GM10266 (cell line): ENCODE measurements around the gene TOP2B.

ENCODE experiments used
- DNase-seq: peaks from one replicate; pipeline ENCODE4 v3.0.0; 2012; ENCODE audit errors: extremely low spot score
- TF ChIP-seq, protein P1 (sequence below): IDR thresholded peaks from 2 replicates; pipeline ENCODE4 v1.5.1; 2012; ENCODE audit warnings: mild to moderate bottlenecking, low read depth; ENCODE audit not compliant: control insufficient read depth, insufficient read depth; ENCODE audit errors: missing control alignments

TOP2B gene

DNA sequence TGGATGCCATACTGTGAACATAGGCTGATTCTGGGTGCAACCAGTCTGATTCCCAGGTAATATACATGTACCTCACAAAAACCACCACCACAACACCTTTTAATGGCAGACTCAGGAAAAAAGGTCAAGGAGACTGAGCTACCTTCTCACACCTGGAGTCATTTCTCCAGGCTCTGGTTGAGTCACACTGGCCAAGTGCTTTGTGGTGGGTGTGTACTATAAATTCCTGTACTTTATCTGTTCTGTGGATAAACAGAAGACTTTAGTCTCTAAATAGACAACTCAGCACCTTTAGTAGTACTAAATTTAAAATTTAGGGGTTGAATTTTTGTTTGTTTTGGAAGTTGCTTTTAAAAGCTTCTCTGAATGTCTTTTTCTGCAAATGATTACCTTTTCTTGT lies 46.7 kb downstream of the TOP2B start:
- no peak for DNase-seq

DNA sequence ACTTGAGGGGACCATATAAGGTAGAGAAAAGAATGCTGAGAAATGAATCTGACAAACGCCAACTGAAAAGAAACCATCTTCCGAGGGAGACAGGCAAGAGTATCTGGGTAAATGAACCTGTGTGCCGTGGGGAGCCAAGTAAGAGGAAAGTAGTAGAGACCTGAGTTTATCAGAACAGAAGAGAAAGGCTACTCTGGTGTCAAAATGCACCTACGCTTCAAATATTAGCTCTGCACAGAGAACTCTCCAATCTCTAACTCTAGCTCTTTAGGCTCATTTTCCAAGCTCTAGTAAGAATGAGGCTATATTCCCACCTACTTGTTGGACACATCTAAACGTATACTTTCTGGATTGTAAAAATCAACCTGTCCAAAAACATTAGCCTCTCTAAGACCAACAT lies 53.5 kb downstream of the TOP2B start:
- DNase-seq, result no peak
- TF ChIP-seq, protein P1, sequence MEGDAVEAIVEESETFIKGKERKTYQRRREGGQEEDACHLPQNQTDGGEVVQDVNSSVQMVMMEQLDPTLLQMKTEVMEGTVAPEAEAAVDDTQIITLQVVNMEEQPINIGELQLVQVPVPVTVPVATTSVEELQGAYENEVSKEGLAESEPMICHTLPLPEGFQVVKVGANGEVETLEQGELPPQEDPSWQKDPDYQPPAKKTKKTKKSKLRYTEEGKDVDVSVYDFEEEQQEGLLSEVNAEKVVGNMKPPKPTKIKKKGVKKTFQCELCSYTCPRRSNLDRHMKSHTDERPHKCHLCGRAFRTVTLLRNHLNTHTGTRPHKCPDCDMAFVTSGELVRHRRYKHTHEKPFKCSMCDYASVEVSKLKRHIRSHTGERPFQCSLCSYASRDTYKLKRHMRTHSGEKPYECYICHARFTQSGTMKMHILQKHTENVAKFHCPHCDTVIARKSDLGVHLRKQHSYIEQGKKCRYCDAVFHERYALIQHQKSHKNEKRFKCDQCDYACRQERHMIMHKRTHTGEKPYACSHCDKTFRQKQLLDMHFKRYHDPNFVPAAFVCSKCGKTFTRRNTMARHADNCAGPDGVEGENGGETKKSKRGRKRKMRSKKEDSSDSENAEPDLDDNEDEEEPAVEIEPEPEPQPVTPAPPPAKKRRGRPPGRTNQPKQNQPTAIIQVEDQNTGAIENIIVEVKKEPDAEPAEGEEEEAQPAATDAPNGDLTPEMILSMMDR, result no peak

More for the DNA sequence above, 46.7 kb downstream of the TOP2B start:
- TF ChIP-seq, protein P1, result no peak

- TF ChIP-seq, protein P1, result no peak
- no peak for DNase-seq
These were observed 53.9 kb downstream of the TOP2B start for GRCh38 chr3:25610779-25611178.

GRCh38 chr3:25610167-25610566 lies 54.5 kb downstream of the TOP2B start:
- TF ChIP-seq, protein P1, result no peak
- DNase-seq, result no peak

- no peak for DNase-seq
- TF ChIP-seq, protein P1, result no peak
These were observed 60.5 kb downstream of the TOP2B start for GRCh38 chr3:25604107-25604805.

DNA sequence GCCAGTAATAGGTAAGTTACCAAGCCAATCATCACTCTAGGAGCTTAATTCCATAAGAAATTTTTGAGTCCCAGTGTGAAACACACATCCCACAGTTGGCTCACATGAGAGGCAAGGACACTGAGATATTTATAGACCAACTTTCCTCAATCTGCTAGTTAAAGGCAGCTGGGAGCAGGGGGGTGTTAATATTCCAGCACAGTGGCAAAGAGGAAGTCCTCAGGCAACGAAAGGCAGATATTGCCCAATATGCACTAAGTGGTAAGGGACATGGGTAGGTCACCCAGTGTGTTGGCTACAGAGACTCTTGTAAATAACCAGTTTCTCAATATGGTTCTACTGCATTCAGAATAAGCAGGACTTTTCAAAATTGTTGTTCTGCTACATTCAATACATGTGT lies 61.0 kb downstream of the TOP2B start:
- DNase-seq, result no peak
- TF ChIP-seq, protein P1, result no peak

DNA sequence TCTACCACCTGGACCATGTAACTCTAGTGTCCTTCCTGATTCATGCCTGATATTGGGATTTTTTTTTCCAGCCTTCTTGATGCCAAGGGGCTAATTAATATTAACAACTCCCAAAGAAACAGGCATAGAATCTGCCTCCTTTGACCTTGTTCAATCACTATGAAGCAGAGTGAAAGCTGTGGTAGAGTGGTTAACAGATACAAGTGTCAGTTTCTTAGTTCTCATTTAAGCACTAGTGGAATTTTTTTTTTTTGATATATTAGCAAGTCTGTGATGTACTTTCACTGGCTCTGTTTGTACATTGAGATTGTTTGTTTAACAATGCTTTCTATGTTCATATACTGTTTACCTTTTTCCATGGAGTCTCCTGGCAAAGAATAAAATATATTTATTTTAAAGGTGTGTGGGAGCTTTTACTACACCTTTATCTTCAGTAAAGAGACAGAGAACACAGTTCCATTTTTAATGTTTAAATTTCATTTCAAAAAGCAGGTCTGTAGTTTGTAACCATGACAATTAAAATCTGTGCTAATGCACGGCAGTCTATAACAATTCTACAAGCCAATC lies 67.1 kb downstream of the TOP2B start:
- TF ChIP-seq, protein P1, result no peak

More for the DNA sequence above, 67.1 kb downstream of the TOP2B start:
- DNase-seq, result no peak
